Measurements from ENCODE around the gene PAAF1. TPM values are rescaled to one million over a fixed set of nuclear protein-coding genes. Genes with fewer than 3 reads are reported as not detected.
A peak's percentile ranks its signal among the peaks of the same experiment; 100 is the strongest.

Gene PAAF1
- total RNA-seq, 4 donors from 2014 or later = 10.7 to 15.4 (median 13.7) TPM

DNA sequence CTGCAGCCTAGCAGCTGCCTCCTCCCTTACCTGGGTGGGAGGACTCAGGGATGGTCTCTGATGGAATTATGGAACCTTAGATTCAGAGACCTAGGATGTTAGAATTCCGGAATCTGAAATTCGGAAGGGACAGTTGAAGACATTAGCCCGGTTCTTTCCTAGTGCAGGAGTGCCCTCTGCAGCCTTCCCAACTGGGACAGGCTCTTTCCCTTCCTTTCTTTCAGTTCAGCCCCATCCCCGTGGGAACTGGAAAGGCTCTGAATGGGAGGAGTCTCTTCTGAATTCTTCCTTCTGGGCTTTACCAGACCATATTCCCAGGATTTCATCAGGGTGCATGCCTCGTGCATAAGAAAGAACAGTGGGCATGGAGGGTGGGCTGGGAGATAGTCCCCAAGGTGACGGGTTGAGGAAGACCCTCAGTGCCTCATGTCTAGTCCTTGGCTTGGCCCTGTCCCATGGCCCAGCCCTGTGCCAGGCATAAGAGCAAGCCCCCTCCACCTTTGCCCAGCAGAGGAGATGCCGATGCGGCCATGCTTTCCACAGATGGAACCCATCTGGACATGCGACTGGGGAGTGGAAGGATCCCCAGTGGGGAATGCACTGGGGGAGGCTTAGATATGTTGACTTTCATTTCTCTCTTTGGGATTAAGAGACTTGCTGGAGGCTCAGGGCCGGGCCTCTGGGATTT is 88.4 kb downstream of the PAAF1 start:
- peak in 1 of 2 donors; percentile 52 for DNase-seq (ENCODE audit: low spot score in 2 of 2)
- Histone ChIP-seq H3K4me3 (no peak overlapping the region), H3K27ac (no peak overlapping the region), H3K36me3 (no peaks in the 10 kb centered on the region), H3K9me3 (no peaks in the 10 kb centered on the region), H3K4me1 (peaks cover 7% of the 10 kb centered on the region), H3K27me3 (no peaks in the 10 kb centered on the region)
- WGBS = 52% methylated on average over 10 of the region's 10 CpGs
- TF ChIP-seq, protein P1, sequence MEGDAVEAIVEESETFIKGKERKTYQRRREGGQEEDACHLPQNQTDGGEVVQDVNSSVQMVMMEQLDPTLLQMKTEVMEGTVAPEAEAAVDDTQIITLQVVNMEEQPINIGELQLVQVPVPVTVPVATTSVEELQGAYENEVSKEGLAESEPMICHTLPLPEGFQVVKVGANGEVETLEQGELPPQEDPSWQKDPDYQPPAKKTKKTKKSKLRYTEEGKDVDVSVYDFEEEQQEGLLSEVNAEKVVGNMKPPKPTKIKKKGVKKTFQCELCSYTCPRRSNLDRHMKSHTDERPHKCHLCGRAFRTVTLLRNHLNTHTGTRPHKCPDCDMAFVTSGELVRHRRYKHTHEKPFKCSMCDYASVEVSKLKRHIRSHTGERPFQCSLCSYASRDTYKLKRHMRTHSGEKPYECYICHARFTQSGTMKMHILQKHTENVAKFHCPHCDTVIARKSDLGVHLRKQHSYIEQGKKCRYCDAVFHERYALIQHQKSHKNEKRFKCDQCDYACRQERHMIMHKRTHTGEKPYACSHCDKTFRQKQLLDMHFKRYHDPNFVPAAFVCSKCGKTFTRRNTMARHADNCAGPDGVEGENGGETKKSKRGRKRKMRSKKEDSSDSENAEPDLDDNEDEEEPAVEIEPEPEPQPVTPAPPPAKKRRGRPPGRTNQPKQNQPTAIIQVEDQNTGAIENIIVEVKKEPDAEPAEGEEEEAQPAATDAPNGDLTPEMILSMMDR (IDR thresholded peaks at IDR 0.05) = no peak
- no peak for TF ChIP-seq POLR2A (IDR thresholded peaks at IDR 0.05)
- no peak for TF ChIP-seq POLR2AphosphoS5 (IDR thresholded peaks at IDR 0.05)
- TF ChIP-seq EP300 (IDR thresholded peaks at IDR 0.05) = no peak

GRCh38 chr11:73965764-73966121 is 88.9 kb downstream of the PAAF1 start:
- TF ChIP-seq EP300 (IDR thresholded peaks at IDR 0.05) = no peak
- no peak for TF ChIP-seq POLR2AphosphoS5 (IDR thresholded peaks at IDR 0.05)
- TF ChIP-seq, protein P1 (IDR thresholded peaks at IDR 0.05) = no peak
- no peak for TF ChIP-seq POLR2A (IDR thresholded peaks at IDR 0.05)
- H3K4me1 ChIP-seq = peaks cover 7% of the 10 kb centered on the region
- 85% methylated on average over 2 of the region's 2 CpGs for WGBS
- no peaks in the 10 kb centered on the region for H3K36me3 ChIP-seq
- H3K4me3 ChIP-seq = no peak overlapping the region
- H3K27me3 ChIP-seq = no peaks in the 10 kb centered on the region
- H3K9me3 ChIP-seq = no peaks in the 10 kb centered on the region
- no peak overlapping the region for H3K27ac ChIP-seq
- DNase-seq (ENCODE audit: low spot score in 2 of 2) = no peak

GRCh38 chr11:73968356-73968966 is 91.7 kb downstream of the PAAF1 start:
- Histone ChIP-seq H3K4me3 (no peak overlapping the region), H3K36me3 (no peaks in the 10 kb centered on the region), H3K27me3 (no peaks in the 10 kb centered on the region), H3K4me1 (peaks cover 15% of the 10 kb centered on the region), H3K27ac (no peak overlapping the region), H3K9me3 (no peaks in the 10 kb centered on the region)
- TF ChIP-seq POLR2AphosphoS5 (IDR thresholded peaks at IDR 0.05) (no peak), POLR2A (IDR thresholded peaks at IDR 0.05) (no peak), EP300 (IDR thresholded peaks at IDR 0.05) (no peak)
- TF ChIP-seq, protein P1 (IDR thresholded peaks at IDR 0.05) = no peak
- no peak for DNase-seq (ENCODE audit: low spot score in 2 of 2)
- WGBS = 93% methylated on average over 15 of the region's 15 CpGs

DNA sequence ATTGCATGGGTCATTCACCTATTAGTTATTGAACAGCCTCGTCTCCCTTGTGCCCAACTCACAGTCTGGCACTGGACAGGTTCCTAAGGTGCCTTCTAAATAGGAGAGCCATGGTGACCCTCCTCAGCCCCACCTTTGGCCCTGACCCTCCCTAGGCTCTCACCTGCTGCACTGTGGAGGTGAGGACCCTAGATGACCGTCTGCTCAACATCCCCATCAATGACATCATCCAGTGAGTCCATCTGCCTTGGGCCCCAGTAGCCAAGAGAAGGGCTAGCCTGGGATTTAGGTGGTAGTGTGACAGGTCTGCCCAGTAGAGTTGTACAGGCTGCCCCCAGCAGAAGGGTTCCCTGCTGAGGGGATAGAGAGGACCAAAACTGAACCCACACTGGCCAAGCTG is 92.3 kb downstream of the PAAF1 start:
- WGBS = 92% methylated on average over 2 of the region's 2 CpGs

More for the DNA sequence above, 92.3 kb downstream of the PAAF1 start:
- Histone ChIP-seq H3K9me3 (no peaks in the 10 kb centered on the region), H3K27me3 (no peaks in the 10 kb centered on the region), H3K36me3 (no peaks in the 10 kb centered on the region), H3K4me1 (peaks cover 21% of the 10 kb centered on the region), H3K4me3 (no peak overlapping the region), H3K27ac (no peak overlapping the region)
- TF ChIP-seq, protein P1 (IDR thresholded peaks at IDR 0.05) = no peak
- no peak for TF ChIP-seq POLR2AphosphoS5 (IDR thresholded peaks at IDR 0.05)
- TF ChIP-seq EP300 (IDR thresholded peaks at IDR 0.05) = no peak
- no peak for TF ChIP-seq POLR2A (IDR thresholded peaks at IDR 0.05)
- no peak for DNase-seq (ENCODE audit: low spot score in 2 of 2)

Measured in suprapubic skin (tissue), 4 donors.